22Rv1 (cell line): ENCODE results near the gene RBM33.

ENCODE experiments used
- H3K27ac ChIP-seq: fragments of 450-650 bp; 2 replicates; pipeline ENCODE4 v1.5.1; 2017
- ZFX ChIP-seq: fragments of 450-650 bp; IDR thresholded peaks from 2 replicates; pipeline ENCODE4 v1.6.1; 2017; ENCODE audit warnings: antibody characterized with exemption, borderline replicate concordance
- TF ChIP-seq, protein P1 (sequence below): fragments of 450-650 bp; IDR thresholded peaks from 2 replicates; pipeline ENCODE4 v1.5.1; 2017; ENCODE audit warnings: mild to moderate bottlenecking

Gene RBM33

DNA sequence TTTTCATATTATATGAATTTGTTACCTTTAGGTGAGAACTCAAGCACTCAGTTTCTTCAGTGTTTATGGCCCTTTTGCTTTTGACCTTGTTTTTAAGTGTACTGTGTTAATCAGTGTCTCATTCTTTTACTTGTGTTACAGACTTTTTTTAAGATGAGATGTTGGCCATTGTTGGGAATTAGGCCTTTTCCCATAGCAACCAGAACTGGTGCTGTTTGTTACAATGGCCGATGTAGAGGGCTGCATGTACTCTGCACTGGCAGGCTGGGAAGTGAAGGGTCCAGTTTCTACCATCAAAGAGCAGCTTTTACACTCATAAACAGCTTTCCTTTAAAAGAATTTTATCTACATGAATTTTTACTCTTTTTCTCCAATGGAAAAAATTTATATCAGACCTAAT, 102.7 kb downstream of the RBM33 start:
- TF ChIP-seq ZFX, result no peak
- TF ChIP-seq, protein P1, sequence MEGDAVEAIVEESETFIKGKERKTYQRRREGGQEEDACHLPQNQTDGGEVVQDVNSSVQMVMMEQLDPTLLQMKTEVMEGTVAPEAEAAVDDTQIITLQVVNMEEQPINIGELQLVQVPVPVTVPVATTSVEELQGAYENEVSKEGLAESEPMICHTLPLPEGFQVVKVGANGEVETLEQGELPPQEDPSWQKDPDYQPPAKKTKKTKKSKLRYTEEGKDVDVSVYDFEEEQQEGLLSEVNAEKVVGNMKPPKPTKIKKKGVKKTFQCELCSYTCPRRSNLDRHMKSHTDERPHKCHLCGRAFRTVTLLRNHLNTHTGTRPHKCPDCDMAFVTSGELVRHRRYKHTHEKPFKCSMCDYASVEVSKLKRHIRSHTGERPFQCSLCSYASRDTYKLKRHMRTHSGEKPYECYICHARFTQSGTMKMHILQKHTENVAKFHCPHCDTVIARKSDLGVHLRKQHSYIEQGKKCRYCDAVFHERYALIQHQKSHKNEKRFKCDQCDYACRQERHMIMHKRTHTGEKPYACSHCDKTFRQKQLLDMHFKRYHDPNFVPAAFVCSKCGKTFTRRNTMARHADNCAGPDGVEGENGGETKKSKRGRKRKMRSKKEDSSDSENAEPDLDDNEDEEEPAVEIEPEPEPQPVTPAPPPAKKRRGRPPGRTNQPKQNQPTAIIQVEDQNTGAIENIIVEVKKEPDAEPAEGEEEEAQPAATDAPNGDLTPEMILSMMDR, result no peak
- H3K27ac ChIP-seq, result no peak overlapping the region

DNA sequence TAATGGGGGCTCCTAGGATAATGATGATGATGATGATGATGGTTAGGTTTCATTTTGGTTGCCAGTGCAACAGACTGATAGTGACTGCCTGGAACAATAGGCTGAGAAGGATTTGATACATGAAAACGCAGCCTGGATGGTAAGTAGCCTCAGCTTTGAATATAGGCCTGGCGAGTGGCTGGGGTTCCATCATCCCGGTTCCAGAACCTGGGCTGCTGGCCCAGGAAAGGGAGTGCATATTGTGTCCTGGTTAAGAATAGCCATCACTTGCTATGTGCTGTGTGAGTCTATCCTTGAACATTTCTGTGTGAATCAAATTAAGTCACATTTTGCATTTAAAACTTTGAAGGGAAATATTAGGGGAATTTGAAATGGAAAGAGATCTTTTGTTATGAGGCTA, 105.1 kb downstream of the RBM33 start:
- TF ChIP-seq ZFX, result no peak
- TF ChIP-seq, protein P1, result no peak
- no peak overlapping the region for H3K27ac ChIP-seq

DNA sequence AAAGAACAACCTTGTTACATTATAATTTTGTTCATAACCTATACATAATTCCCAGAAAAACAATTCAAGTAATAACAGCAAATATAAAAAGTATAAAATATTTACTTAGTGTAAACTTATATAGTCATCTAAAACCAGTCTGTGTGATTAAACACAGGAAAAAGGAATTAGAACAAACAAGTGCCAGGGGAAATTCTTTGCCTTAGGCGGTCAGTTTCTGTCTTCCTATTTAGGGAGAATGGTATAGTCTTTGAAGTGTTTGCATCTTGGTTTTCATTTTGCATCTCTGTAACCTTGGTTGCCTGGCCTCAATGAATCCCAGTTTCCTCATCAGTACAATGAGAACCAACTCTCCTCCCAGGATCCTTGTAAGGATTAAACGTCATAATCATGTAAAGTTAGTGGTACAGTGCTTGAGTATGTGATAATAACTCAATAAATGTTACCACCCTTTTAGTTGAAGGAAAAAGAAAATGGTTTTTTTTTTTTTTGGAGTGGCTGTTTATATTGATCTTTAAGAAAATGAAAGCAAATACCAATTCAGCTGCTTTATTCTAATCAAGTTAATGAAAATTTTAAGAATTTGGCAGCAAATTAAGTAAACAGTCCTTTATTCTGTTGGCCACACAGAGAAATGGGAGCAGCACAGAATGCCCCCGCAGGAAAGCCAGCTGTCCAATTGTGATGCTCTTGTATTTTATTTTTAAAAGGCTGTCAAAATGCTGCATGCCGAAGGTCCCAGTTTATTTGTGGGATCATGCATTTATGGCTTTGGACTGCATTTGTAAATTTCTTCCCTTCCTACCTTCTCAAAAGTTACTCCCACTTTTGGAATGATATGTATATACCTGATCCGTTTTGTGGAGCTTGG, 106.0 kb downstream of the RBM33 start:
- H3K27ac ChIP-seq, result no peak overlapping the region
- TF ChIP-seq, protein P1, result no peak
- TF ChIP-seq ZFX, result no peak

DNA sequence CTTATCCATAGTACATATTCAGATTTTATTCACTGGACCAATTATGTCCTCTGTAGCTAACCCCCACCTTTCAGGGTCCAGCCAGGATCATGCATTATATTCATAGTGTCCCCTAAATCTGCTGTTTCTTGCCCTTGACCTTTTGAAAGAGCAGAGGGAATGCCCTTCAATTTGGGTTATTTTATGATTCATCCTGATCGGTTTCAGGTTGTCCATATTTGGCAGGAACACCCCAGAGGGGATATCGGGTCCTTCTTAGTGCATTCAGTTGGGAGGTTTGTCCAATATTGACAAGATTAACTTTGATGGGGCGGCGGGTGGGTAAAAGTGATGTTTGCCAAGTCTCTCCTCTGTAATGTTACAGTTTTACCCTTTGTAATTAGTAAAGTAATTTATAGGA, 106.9 kb downstream of the RBM33 start:
- TF ChIP-seq ZFX, result no peak
- TF ChIP-seq, protein P1, result no peak
- no peak overlapping the region for H3K27ac ChIP-seq

DNA sequence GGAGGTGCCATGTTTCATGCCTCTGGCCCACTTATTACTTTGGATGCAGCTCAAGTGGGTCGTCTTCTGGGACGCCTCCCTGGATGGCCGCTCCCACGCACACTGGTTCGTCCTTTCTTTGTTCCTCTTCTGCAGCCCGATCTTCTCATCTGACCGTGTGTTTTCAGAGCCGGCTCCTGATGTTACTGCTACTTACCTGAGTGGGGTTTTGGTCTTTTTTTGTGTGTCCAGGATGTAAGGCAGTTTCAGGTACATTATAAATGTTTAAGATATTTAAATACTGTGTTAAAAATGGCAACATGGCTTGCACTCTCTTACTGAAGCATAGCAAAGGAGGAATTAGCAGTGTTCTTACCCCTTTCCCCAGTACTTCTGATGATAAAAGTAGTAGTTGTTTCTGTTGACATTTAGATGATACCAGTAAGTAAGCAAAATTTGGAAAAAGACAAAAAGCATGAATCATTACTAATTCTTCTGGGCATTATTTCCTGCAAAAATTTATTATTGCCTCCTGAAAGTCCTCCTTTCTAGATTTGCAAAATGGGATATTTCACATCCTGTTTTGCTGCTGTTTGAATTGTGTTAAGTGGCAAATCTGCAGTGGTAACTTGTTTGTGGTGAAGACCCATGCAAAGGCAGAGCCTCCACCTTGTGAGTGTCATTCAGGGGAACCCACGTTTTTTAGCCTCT, 108.4 kb downstream of the RBM33 start:
- H3K27ac ChIP-seq, result no peak overlapping the region
- TF ChIP-seq, protein P1, result no peak
- no peak for TF ChIP-seq ZFX

DNA sequence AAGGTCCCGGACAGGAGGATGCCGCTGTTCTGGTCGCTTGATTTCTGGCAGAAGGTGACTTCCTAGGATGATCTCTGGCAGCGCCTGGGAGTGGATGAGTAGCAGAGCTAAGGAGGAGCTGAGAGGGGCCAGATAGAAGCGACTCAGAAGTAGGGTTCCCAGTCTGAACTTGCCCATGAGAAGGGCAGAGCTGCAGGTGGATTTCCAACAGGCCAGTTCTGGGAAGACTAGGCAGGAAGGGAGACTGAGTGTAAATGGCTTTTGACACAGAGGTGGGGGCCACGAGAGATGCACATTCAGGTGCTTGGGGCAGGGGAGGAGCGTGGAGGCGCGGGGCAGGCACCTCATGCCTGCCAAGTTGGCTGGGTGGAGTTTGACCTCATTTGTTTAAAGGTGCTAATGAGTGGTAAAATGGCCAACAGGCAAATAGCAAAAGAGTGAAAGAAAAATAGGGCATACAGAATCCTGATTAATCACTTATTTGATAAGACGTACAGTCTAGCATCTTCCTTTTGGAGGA, 109.0 kb downstream of the RBM33 start:
- H3K27ac ChIP-seq, result no peak overlapping the region
- TF ChIP-seq, protein P1, result no peak
- no peak for TF ChIP-seq ZFX

DNA sequence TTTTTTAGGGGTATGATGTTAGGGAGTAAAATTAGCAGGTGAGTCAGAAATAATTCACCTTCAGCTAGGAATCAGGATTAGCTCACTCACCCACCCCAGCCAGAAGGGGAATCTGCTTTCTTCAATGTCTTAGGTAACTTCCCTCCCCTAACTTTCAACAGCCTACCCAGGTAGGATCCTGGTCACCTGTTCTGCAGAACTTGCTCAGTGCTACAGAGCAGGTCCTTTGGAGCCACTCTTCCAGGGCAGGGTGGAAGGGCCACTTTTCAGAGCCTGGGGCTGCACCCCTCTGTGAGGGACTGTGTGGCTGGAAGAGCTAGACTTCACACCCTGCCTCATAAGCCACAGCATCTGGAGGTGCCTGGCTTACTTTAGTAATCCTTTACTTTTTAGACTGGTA, 109.7 kb downstream of the RBM33 start:
- no peak overlapping the region for H3K27ac ChIP-seq
- no peak for TF ChIP-seq ZFX
- TF ChIP-seq, protein P1, result no peak
